ENCODE results near the gene GLYR1.

Gene GLYR1

GRCh38 chr16:4754865-4755264 is 92.2 kb downstream of the GLYR1 start:
- DNase-seq: no peak

GRCh38 chr16:4753227-4753626 is 93.9 kb downstream of the GLYR1 start:
- no peak for DNase-seq
